BE2C (cell line): ENCODE data around the gene SGPL1.

ENCODE experiments used
- DNase-seq: peaks from one replicate; pipeline ENCODE4 v3.0.0-alpha.2; 2020
- H3K27me3 ChIP-seq: fragments of 250-450 bp; sonication (Bioruptor Pico); 2 replicates; pipeline ENCODE4 v1.5.1; 2020; ENCODE audit warnings: mild to moderate bottlenecking
- H3K36me3 ChIP-seq: fragments of 250-450 bp; sonication (Bioruptor Pico); 2 replicates; pipeline ENCODE4 v1.5.1; 2020; ENCODE audit warnings: mild to moderate bottlenecking
- H3K4me1 ChIP-seq: fragments of 250-450 bp; sonication (Bioruptor Pico); 2 replicates; pipeline ENCODE4 v1.5.1; 2020
- H3K4me3 ChIP-seq: 2 replicates; pipeline ENCODE4 v1.5.1; 2011; ENCODE audit warnings: low read depth, low read length
- H3K9me3 ChIP-seq: fragments of 250-450 bp; sonication (Bioruptor Pico); 2 replicates; pipeline ENCODE4 v1.5.1; 2020
- TF ChIP-seq, protein P1 (sequence below): IDR thresholded peaks from 2 replicates; pipeline ENCODE4 v1.5.1; 2012; ENCODE audit warnings: mild to moderate bottlenecking, low read depth, low read length

Gene SGPL1

GRCh38 chr10:70812814-70813213 is 2.9 kb upstream of the SGPL1 start:
- no peak for DNase-seq
- Histone ChIP-seq H3K27me3 (no peaks in the 10 kb centered on the region), H3K4me1 (peaks cover 3% of the 10 kb centered on the region; the same call in 1 of the 2 replicates), H3K36me3 (peaks cover 4% of the 10 kb centered on the region; the same call in 1 of the 2 replicates), H3K4me3 (no peak overlapping the region), H3K9me3 (no peaks in the 10 kb centered on the region)
- TF ChIP-seq, protein P1, sequence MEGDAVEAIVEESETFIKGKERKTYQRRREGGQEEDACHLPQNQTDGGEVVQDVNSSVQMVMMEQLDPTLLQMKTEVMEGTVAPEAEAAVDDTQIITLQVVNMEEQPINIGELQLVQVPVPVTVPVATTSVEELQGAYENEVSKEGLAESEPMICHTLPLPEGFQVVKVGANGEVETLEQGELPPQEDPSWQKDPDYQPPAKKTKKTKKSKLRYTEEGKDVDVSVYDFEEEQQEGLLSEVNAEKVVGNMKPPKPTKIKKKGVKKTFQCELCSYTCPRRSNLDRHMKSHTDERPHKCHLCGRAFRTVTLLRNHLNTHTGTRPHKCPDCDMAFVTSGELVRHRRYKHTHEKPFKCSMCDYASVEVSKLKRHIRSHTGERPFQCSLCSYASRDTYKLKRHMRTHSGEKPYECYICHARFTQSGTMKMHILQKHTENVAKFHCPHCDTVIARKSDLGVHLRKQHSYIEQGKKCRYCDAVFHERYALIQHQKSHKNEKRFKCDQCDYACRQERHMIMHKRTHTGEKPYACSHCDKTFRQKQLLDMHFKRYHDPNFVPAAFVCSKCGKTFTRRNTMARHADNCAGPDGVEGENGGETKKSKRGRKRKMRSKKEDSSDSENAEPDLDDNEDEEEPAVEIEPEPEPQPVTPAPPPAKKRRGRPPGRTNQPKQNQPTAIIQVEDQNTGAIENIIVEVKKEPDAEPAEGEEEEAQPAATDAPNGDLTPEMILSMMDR: no peak

DNA sequence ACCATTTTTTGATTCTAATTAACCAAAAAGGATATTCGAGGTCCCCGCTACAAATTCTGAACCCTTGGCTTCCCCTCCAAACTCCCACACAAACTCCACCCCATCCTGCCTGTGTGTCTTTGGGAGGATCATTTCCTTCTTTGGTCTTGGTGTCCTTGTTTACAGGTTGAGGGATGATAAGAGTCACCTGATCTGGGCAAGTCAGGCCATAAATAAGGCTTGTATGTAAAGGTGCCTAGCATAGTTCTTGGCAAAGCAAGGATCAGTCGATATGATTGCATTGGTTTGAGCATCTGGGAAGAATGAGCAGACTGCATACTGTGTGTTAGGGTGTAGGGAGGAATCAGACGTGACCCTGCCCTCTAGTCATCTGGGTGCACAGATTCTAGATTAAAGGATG is 1.6 kb upstream of the SGPL1 start:
- TF ChIP-seq, protein P1: no peak
- H3K27me3 ChIP-seq: no peaks in the 10 kb centered on the region

DNA sequence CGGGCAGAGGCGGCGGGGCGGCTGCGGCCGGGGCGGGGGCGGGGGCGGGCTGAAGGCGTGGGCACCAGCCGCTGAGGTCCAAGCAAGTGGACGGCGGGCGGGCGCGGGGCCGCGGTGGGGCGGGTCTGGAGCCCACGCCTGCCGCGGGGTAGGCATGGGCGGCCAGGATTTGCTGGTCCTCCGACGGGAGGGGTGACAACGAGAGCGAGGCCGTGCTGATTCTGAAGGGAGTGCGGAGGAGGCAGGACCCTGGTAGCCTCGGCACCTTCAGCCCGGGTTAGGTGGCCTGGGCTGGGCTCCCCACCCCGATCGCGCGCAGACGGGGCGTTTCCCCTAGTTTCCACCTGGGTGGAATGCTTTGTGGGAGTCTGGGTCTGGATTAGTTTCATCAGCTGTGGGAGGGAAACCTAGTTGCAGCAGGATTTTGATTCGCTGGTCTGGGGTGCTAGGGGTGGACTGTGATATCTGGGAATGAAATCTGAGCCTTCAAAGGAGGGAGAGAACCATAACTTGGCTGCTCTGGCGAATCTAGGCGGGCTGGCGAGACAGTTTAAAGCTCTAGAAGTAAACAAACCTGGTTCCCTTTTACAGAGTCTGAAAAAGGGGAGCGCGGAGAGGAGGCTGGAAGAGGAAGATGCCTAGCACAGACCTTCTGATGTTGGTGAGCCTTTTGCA is 609 bp downstream of the SGPL1 start:
- Histone ChIP-seq H3K9me3 (no peaks in the 10 kb centered on the region), H3K27me3 (no peaks in the 10 kb centered on the region), H3K4me3 (peak overlapping the region; percentile 89), H3K36me3 (peaks cover 12% of the 10 kb centered on the region), H3K4me1 (peaks cover 7% of the 10 kb centered on the region)
- TF ChIP-seq, protein P1: no peak
- DNase-seq: peak; percentile 76

More for the DNA sequence above, 1.6 kb upstream of the SGPL1 start:
- H3K36me3 ChIP-seq: peaks cover 9% of the 10 kb centered on the region
- H3K4me1 ChIP-seq: peaks cover 3% of the 10 kb centered on the region; the same call in 1 of the 2 replicates
- no peak overlapping the region for H3K4me3 ChIP-seq
- no peak for DNase-seq
- H3K9me3 ChIP-seq: no peaks in the 10 kb centered on the region

DNA sequence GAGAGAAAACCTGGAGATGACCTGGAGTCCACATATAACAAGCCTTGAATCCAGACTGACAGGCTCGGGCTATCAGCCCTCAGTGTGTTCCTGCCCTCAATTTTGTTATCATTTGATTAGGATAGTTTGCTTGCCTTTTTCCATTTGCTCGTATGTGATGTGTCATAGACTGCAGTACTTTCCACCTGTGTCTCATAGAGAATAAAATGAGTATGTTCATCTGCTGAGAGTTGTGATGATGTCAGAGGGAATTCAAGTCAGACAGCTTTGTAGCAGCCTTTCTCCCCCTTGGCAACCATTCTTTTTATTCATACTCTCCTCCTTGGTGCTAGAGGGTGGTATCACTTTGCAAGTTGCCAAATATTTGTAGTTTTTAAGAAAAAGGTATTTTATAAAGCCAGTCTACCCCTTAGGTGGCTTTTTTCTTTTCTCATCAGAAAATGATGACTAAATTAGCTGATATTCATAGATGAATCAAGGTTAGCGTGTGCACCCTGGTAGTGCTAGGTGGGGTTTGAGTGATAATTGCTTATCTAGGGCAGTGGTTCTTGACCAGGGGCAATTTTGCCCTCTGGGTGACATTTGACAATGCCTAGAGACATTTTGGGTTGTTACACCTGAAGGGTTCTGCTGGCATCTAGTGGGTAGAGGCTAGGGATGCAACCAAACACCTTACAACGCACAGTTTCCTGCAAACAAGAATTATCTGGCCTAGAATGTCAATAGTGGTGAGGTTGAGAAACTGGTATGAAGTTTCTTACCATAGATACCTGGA is 5.4 kb downstream of the SGPL1 start:
- H3K4me3 ChIP-seq: no peak overlapping the region
- H3K36me3 ChIP-seq: peaks cover 12% of the 10 kb centered on the region
- TF ChIP-seq, protein P1: peak; percentile 31
- H3K27me3 ChIP-seq: no peaks in the 10 kb centered on the region
- H3K9me3 ChIP-seq: no peaks in the 10 kb centered on the region
- no peak for DNase-seq
- peaks cover 16% of the 10 kb centered on the region for H3K4me1 ChIP-seq

DNA sequence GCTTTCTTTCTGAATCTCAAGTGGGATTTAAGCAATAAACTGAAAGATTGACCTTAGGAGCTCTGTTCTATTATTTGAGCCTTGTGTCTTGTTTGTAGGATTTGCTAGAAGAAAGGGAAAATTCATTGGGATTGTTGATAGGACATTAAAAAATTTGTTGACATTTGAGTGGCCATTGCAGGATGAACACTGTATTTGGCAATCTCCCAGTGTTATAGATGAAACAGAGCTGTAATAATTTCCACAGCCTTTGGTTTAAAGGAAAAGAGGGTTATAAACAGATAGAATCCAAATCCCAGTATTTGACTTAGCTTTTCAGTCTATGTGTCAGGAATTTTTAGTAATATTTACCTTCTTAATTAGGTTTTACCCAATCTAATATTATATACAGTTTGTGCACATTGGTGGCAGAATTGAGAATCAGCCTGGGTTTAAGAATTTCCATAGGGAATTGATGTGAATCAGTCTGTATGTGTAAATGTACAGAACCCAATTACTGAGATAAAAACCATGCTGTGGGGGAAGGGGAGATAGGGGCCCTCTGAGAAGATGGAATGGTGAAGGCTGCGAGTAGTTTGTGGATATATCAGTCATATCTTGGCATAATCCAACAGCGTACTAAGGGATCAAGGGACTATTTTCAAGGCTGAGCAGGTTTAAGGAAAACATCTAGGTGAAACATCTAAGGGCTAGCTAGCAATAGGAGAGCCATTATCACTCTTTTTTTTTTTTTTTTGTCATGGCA is 6.5 kb downstream of the SGPL1 start:
- Histone ChIP-seq H3K9me3 (no peaks in the 10 kb centered on the region), H3K27me3 (no peaks in the 10 kb centered on the region), H3K4me3 (peak overlapping the region; percentile 19), H3K4me1 (peaks cover 16% of the 10 kb centered on the region), H3K36me3 (peaks cover 12% of the 10 kb centered on the region)
- TF ChIP-seq, protein P1: no peak
- peak; percentile 36 for DNase-seq
